Karpas-422 (cell line): ENCODE measurements around the gene TTC34. TPM values are rescaled to one million over a fixed set of nuclear protein-coding genes. Genes with fewer than 3 reads are reported as not detected.
A peak's percentile ranks its signal among the peaks of the same experiment; 100 is the strongest.
"Not testable (repeated sequence)": the region's sequence is repeated elsewhere in the genome, so short reads cannot be mapped to it uniquely, and the experiment has no call there.

ENCODE experiments used
- DNase-seq: peaks from one replicate; pipeline ENCODE4 v3.0.0-alpha.2; 2015
- H2AFZ ChIP-seq: fragments of 200-600 bp; sonication (generic); 2 replicates; pipeline ENCODE4 v1.6.1; 2014; ENCODE audit warnings: antibody characterized with exemption, low read length, mixed read lengths
- H3K27ac ChIP-seq: fragments of 200-600 bp; sonication (generic); 2 replicates; pipeline ENCODE4 v1.5.1; 2014; ENCODE audit warnings: mild to moderate bottlenecking, low read length, moderate library complexity
- H3K27me3 ChIP-seq: fragments of 200-600 bp; sonication (generic); 2 replicates; pipeline ENCODE4 v1.6.1; 2014; ENCODE audit warnings: low read length, mixed read lengths
- H3K36me3 ChIP-seq: fragments of 200-600 bp; sonication (generic); 2 replicates; pipeline ENCODE4 v1.6.1; 2014; ENCODE audit warnings: low read length, mixed read lengths; ENCODE audit not compliant: insufficient read depth
- H3K4me1 ChIP-seq: fragments of 200-600 bp; sonication (generic); 2 replicates; pipeline ENCODE4 v1.6.1; 2014; ENCODE audit warnings: mild to moderate bottlenecking, low read length, mixed read lengths
- H3K4me2 ChIP-seq: fragments of 200-600 bp; sonication (generic); 2 replicates; pipeline ENCODE4 v1.6.1; 2014; ENCODE audit warnings: low read length, low read depth, mild to moderate bottlenecking; ENCODE audit not compliant: poor library complexity, severe bottlenecking
- H3K4me3 ChIP-seq: fragments of 200-600 bp; sonication (generic); 2 replicates; pipeline ENCODE4 v1.5.1; 2014; ENCODE audit warnings: mild to moderate bottlenecking, antibody characterized with exemption, low read length, mixed read lengths
- H3K79me2 ChIP-seq: fragments of 200-600 bp; sonication (generic); 2 replicates; pipeline ENCODE4 v1.6.1; 2014; ENCODE audit warnings: mild to moderate bottlenecking, low read length, mixed read lengths
- H3K9ac ChIP-seq: fragments of 200-600 bp; sonication (generic); 2 replicates; pipeline ENCODE4 v1.6.0; 2014; ENCODE audit warnings: low read length
- H3K9me2 ChIP-seq: fragments of 200-600 bp; sonication (generic), shearing (Covaris generic); replicated peaks from 2 replicates; pipeline ENCODE4 v1.6.0; 2014; ENCODE audit warnings: mild to moderate bottlenecking, low read length, moderate library complexity; ENCODE audit not compliant: insufficient read depth
- H3K9me3 ChIP-seq: fragments of 300-700, 200-600 bp; sonication (generic); 2 replicates; pipeline ENCODE4 v1.6.1; 2014; ENCODE audit warnings: low read length, mixed read lengths
- H4K20me1 ChIP-seq: fragments of 200-600 bp; sonication (generic); 2 replicates; pipeline ENCODE4 v1.6.1; 2014; ENCODE audit warnings: mild to moderate bottlenecking, antibody characterized with exemption, low read length, low read depth; ENCODE audit not compliant: insufficient read depth
- total RNA-seq: library from RNA; depleted of rRNA; stranded (reverse); fragments of >200 nt; shearing (Covaris generic); gene quantifications from 2 replicates; pipeline ENCODE4 v1.2.3, GENCODE V29; 2014; ENCODE audit warnings: low replicate concordance

TTC34 gene
- total RNA-seq, 1 experiment from 2014 or later, result 1.0 TPM

- not testable (repeated sequence) for H3K9me3 ChIP-seq, H2AFZ ChIP-seq
Measured at GRCh38 chr1:2685671-2686070, 115.8 kb downstream of the TTC34 start.

GRCh38 chr1:2684878-2685277, 116.6 kb downstream of the TTC34 start:
- DNase-seq, H3K27me3 ChIP-seq, H3K27ac ChIP-seq, H3K4me2 ChIP-seq, H3K36me3 ChIP-seq, H3K9me3 ChIP-seq, H2AFZ ChIP-seq, H3K79me2 ChIP-seq, H3K9me2 ChIP-seq, H3K9ac ChIP-seq, H3K4me3 ChIP-seq, H4K20me1 ChIP-seq, H3K4me1 ChIP-seq: not testable (repeated sequence)

More at GRCh38 chr1:2685671-2686070, 115.8 kb downstream of the TTC34 start:
- not testable (repeated sequence) for DNase-seq, H3K79me2 ChIP-seq, H3K27me3 ChIP-seq, H3K4me2 ChIP-seq, H3K9me2 ChIP-seq, H3K27ac ChIP-seq, H3K36me3 ChIP-seq, H3K4me3 ChIP-seq, H4K20me1 ChIP-seq, H3K4me1 ChIP-seq, H3K9ac ChIP-seq

GRCh38 chr1:2684000-2684399, 117.5 kb downstream of the TTC34 start:
- H2AFZ ChIP-seq, H3K27me3 ChIP-seq, H3K27ac ChIP-seq, H3K9me2 ChIP-seq, H3K36me3 ChIP-seq, H4K20me1 ChIP-seq, H3K4me2 ChIP-seq, H3K4me3 ChIP-seq, H3K4me1 ChIP-seq, H3K79me2 ChIP-seq, H3K9ac ChIP-seq, H3K9me3 ChIP-seq: not testable (repeated sequence)
- peak; percentile 47 for DNase-seq

- not testable (repeated sequence) for H3K4me2 ChIP-seq, H2AFZ ChIP-seq, H3K27ac ChIP-seq, DNase-seq, H3K36me3 ChIP-seq, H3K9ac ChIP-seq, H3K4me3 ChIP-seq, H4K20me1 ChIP-seq, H3K27me3 ChIP-seq, H3K79me2 ChIP-seq, H3K4me1 ChIP-seq, H3K9me2 ChIP-seq, H3K9me3 ChIP-seq
Measured at GRCh38 chr1:2683321-2683741, 118.2 kb downstream of the TTC34 start.

GRCh38 chr1:2682879-2683278, 118.6 kb downstream of the TTC34 start:
- not testable (repeated sequence) for H4K20me1 ChIP-seq, H3K9me3 ChIP-seq, H3K27ac ChIP-seq, H3K4me2 ChIP-seq, H2AFZ ChIP-seq, H3K9me2 ChIP-seq, H3K9ac ChIP-seq, H3K79me2 ChIP-seq, H3K27me3 ChIP-seq, DNase-seq, H3K36me3 ChIP-seq, H3K4me1 ChIP-seq, H3K4me3 ChIP-seq

GRCh38 chr1:2676726-2677125, 124.8 kb downstream of the TTC34 start:
- H3K4me1 ChIP-seq, H4K20me1 ChIP-seq, H3K27me3 ChIP-seq, H3K36me3 ChIP-seq, H3K9me2 ChIP-seq, H3K4me3 ChIP-seq, H3K4me2 ChIP-seq, H3K79me2 ChIP-seq, H3K9me3 ChIP-seq, H3K27ac ChIP-seq, H2AFZ ChIP-seq, DNase-seq, H3K9ac ChIP-seq: not testable (repeated sequence)

- H3K4me1 ChIP-seq, H3K36me3 ChIP-seq, H3K4me3 ChIP-seq, H3K9me3 ChIP-seq, H2AFZ ChIP-seq, H3K4me2 ChIP-seq, H4K20me1 ChIP-seq, H3K9me2 ChIP-seq, DNase-seq, H3K79me2 ChIP-seq, H3K27me3 ChIP-seq, H3K9ac ChIP-seq, H3K27ac ChIP-seq: not testable (repeated sequence)
Measured at GRCh38 chr1:2671656-2672055, 129.8 kb downstream of the TTC34 start.

- not testable (repeated sequence) for H3K9me2 ChIP-seq
Measured at GRCh38 chr1:2659806-2660205, 141.7 kb downstream of the TTC34 start.

GRCh38 chr1:2657909-2658308, 143.6 kb downstream of the TTC34 start:
- not testable (repeated sequence) for H3K9ac ChIP-seq, H3K4me1 ChIP-seq, DNase-seq, H3K4me3 ChIP-seq, H3K27ac ChIP-seq, H4K20me1 ChIP-seq, H3K4me2 ChIP-seq, H3K79me2 ChIP-seq, H3K9me2 ChIP-seq, H2AFZ ChIP-seq, H3K9me3 ChIP-seq, H3K27me3 ChIP-seq, H3K36me3 ChIP-seq

More at GRCh38 chr1:2659806-2660205, 141.7 kb downstream of the TTC34 start:
- not testable (repeated sequence) for H3K4me3 ChIP-seq, H3K79me2 ChIP-seq, H3K4me2 ChIP-seq, H3K9ac ChIP-seq, H3K4me1 ChIP-seq, H3K27me3 ChIP-seq, H2AFZ ChIP-seq, H3K9me3 ChIP-seq, DNase-seq, H3K36me3 ChIP-seq, H4K20me1 ChIP-seq, H3K27ac ChIP-seq
